ENCODE data around the gene KCNJ4. TPM values are rescaled to one million over a fixed set of nuclear protein-coding genes. Genes with fewer than 3 reads are reported as not detected.

KCNJ4 gene
- total RNA-seq, 4 donors from 2014 or later: not detected

DNA sequence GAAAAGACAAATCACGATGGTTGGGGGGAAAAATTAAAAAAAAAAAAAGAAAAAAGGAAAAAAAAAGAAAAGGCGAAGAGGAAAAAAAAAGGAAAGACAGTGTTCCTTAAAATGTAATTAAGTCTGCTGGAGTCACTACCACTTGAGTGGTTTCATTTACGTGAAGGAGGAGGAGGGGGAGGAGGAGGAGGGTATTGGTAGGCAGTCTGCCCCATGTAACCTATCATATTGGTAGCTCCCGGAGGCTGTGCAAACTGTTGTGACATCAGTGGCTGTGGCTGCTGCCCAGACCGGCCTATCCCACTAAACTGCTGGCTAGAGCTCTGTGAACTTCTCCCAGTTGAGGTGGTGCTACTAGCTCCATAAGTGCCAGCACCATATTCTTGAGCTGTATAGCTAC is 30.8 kb upstream of the KCNJ4 start:
- Histone ChIP-seq H3K4me3 (no peak overlapping the region), H3K27me3 (no peaks in the 10 kb centered on the region), H3K4me1 (peaks cover 3 to 6% (median 5%) of the 10 kb centered on the region in 4 donors), H3K9me3 (no peaks in the 10 kb centered on the region), H3K27ac (no peak overlapping the region), H3K36me3 (peaks cover 0 to 90% (median 45%) of the 10 kb centered on the region in 4 donors)
- in situ Hi-C loops (cut with MboI; ENCODE audit: low pct_ligation_motif_present in 1 of 4, low pct_unique_long_range_greater_than_20kb in 1 of 4, low sequenced_read_pairs in 3 of 4) (no loop called here), intact Hi-C loops (cut with DNase I; ENCODE audit: low total_unique reads) (no loop called here)
- 69 to 84% methylated on average over 3 to 5 of the region's 5 CpGs for WGBS, 2 donors (ENCODE audit: low coverage in 1 of 2)
- no peak for DNase-seq
- TF ChIP-seq POLR2A (IDR thresholded peaks at IDR 0.05): no peak
- TF ChIP-seq CTCF (IDR thresholded peaks at IDR 0.05): no peak
- TF ChIP-seq POLR2AphosphoS5 (IDR thresholded peaks at IDR 0.05): no peak
- no peak for TF ChIP-seq EP300 (IDR thresholded peaks at IDR 0.05; ENCODE audit: low read depth)

DNA sequence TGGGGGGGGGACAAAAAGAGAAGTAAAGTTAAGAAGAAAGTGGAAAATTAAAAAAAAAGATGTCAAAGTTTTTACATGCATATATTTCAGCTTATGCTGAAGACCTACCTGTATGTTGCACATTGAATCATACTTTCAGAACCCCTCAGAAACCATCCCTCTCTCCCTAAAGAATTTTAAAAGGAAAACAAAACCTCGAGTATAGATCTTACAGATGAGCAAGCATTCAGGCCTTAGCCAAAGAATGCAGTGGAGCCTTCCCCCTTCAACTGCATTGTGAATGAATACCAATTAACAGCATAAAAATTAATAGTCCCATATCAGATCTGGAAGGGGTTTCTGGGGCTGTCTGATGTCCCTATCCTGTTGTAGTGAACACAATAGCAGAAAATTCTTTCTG is 29.2 kb upstream of the KCNJ4 start:
- Histone ChIP-seq H3K4me3 (no peak overlapping the region), H3K36me3 (peaks cover 0 to 77% (median 38%) of the 10 kb centered on the region in 4 donors), H3K4me1 (no peaks in the 10 kb centered on the region), H3K9me3 (no peaks in the 10 kb centered on the region), H3K27me3 (no peaks in the 10 kb centered on the region), H3K27ac (no peak overlapping the region)
- intact Hi-C loops (cut with DNase I; ENCODE audit: low total_unique reads) (no loop called here), in situ Hi-C loops (cut with MboI; ENCODE audit: low pct_ligation_motif_present in 1 of 4, low pct_unique_long_range_greater_than_20kb in 1 of 4, low sequenced_read_pairs in 3 of 4) (no loop called here)
- TF ChIP-seq CTCF (IDR thresholded peaks at IDR 0.05) (no peak), POLR2AphosphoS5 (IDR thresholded peaks at IDR 0.05) (no peak), POLR2A (IDR thresholded peaks at IDR 0.05) (no peak)
- DNase-seq: no peak
- WGBS, 2 donors (ENCODE audit: low coverage in 1 of 2): 25 to 78% methylated on average over 1 of the region's 1 CpG

DNA sequence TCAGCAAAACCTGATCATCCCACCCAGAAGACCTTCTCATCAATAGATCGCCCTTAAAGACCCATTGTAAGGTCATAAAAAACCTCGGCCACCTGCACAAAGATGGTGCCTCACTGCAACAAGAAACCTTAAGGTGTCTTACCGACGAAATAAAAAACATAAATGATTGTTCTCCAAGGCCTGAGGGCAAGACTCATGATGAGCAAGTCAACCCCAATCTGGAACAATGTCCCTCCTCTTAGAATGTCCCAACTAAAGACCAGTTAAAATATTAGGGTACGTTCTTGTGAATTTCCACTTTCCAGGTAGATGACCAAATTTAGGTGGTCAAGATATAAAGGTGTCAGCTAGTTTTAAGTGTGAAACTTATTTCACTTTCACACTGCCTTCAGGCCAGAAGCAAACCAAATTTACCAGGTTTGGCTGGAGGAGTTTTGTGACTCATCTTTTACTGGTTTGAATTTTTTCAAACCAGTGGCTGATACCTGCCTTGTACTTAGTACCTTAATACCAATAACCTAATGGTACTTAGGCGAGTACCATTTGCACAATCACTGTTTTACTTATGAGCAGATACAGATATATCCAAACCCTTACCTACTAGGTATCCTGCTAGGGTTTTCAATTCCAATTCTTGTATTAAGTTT is 27.8 kb upstream of the KCNJ4 start:
- intact Hi-C loops (cut with DNase I; ENCODE audit: low total_unique reads): no loop called here

DNA sequence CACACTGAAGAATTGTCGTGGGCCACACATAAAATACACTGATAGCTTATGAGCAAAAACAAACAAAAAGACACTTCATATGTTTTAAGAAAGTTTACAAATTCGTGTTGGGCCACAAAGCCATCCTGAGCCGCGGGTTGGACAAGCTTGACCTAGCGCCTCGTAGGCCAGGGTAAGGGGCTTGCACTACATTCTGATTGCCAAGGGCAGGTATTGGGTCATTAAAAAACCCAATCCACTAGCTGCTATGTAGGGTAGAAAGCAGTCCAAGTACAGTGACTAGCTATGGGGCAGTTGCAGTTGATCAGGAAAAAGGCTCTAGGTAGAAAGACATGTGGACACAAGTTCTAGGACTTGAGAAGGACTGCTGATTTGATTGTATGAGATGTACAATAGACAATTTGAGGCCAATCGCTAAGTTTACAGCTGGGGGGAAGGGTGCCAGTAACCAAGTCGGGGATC is 26.9 kb upstream of the KCNJ4 start:
- H3K9me3 ChIP-seq: no peaks in the 10 kb centered on the region
- H3K36me3 ChIP-seq: peaks cover 0 to 54% (median 25%) of the 10 kb centered on the region in 4 donors
- no peaks in the 10 kb centered on the region for H3K27me3 ChIP-seq
- in situ Hi-C loops (cut with MboI; ENCODE audit: low pct_ligation_motif_present in 1 of 4, low pct_unique_long_range_greater_than_20kb in 1 of 4, low sequenced_read_pairs in 3 of 4) (no loop called here), intact Hi-C loops (cut with DNase I; ENCODE audit: low total_unique reads) (no loop called here)
- 83 to 88% methylated on average over 5 to 8 of the region's 8 CpGs for WGBS, 2 donors (ENCODE audit: low coverage in 1 of 2)
- no peaks in the 10 kb centered on the region for H3K4me1 ChIP-seq
- no peak overlapping the region for H3K4me3 ChIP-seq
- DNase-seq: no peak
- no peak for TF ChIP-seq POLR2A (IDR thresholded peaks at IDR 0.05)
- TF ChIP-seq EP300 (IDR thresholded peaks at IDR 0.05; ENCODE audit: low read depth): no peak
- peak in 1 of 3 donors; percentile 28 for TF ChIP-seq POLR2AphosphoS5 (IDR thresholded peaks at IDR 0.05)
- H3K27ac ChIP-seq: no peak overlapping the region

More for the DNA sequence above, 27.8 kb upstream of the KCNJ4 start:
- Histone ChIP-seq H3K4me1 (no peaks in the 10 kb centered on the region), H3K4me3 (no peak overlapping the region), H3K27me3 (no peaks in the 10 kb centered on the region), H3K9me3 (no peaks in the 10 kb centered on the region), H3K36me3 (peaks cover 0 to 62% (median 29%) of the 10 kb centered on the region in 4 donors), H3K27ac (no peak overlapping the region)
- 93 to 94% methylated on average over 6 of the region's 6 CpGs for WGBS, 2 donors (ENCODE audit: low coverage in 1 of 2)
- in situ Hi-C loops (cut with MboI; ENCODE audit: low pct_ligation_motif_present in 1 of 4, low pct_unique_long_range_greater_than_20kb in 1 of 4, low sequenced_read_pairs in 3 of 4): no loop called here
- TF ChIP-seq CTCF (IDR thresholded peaks at IDR 0.05): no peak
- peak in 1 of 3 donors; percentile 33 for TF ChIP-seq POLR2AphosphoS5 (IDR thresholded peaks at IDR 0.05)
- DNase-seq: no peak
